Trophoblast cell (in vitro differentiated cells and primary cell): ENCODE data around the gene PPP6R2.

ENCODE experiments used
- DNase-seq, 2 donors: peaks; one replicate each; pipeline ENCODE4 v3.0.0-alpha.2; 2016
- H2AFZ ChIP-seq: 2 replicates; pipeline ENCODE4 v1.6.1; 2013; ENCODE audit warnings: low read length, moderate library complexity, mild to moderate bottlenecking; ENCODE audit not compliant: insufficient read depth, poor library complexity
- H2AK5ac ChIP-seq: 2 replicates; pipeline ENCODE4 v1.6.1; 2013; ENCODE audit warnings: mild to moderate bottlenecking, low read length
- H2BK120ac ChIP-seq: 2 replicates; pipeline ENCODE4 v1.6.1; 2013; ENCODE audit warnings: low read length, mild to moderate bottlenecking, moderate library complexity; ENCODE audit not compliant: insufficient read depth, poor library complexity
- H2BK12ac ChIP-seq: 2 replicates; pipeline ENCODE4 v1.6.1; 2013; ENCODE audit warnings: mild to moderate bottlenecking, low read length, moderate library complexity
- H2BK5ac ChIP-seq: 2 replicates; pipeline ENCODE4 v1.6.1; 2013; ENCODE audit warnings: low read length, low read depth, moderate library complexity, mild to moderate bottlenecking; ENCODE audit not compliant: poor library complexity
- H3K14ac ChIP-seq: 2 replicates; pipeline ENCODE4 v1.6.1; 2013; ENCODE audit warnings: mild to moderate bottlenecking, low read length
- H3K18ac ChIP-seq: 2 replicates; pipeline ENCODE4 v1.6.1; 2013; ENCODE audit warnings: mild to moderate bottlenecking, low read length
- H3K23ac ChIP-seq: 2 replicates; pipeline ENCODE4 v1.6.1; 2013; ENCODE audit warnings: low read length
- H3K27ac ChIP-seq: 2 replicates; pipeline ENCODE4 v1.5.1; 2013; ENCODE audit warnings: low read depth, mild to moderate bottlenecking, inconsistent platforms, low read length, moderate library complexity
- H3K27me3 ChIP-seq: 2 replicates; pipeline ENCODE4 v1.6.1; 2013; ENCODE audit warnings: inconsistent platforms, mild to moderate bottlenecking, low read length, moderate library complexity; ENCODE audit not compliant: insufficient read depth
- H3K36me3 ChIP-seq, 2 experiments: 1 replicate in 1 of 2; 2 replicates in 1 of 2; pipeline ENCODE4 v1.6.1; 2013; ENCODE audit warnings: low read length in 2 of 2, mild to moderate bottlenecking in 2 of 2, moderate library complexity in 1 of 2; ENCODE audit not compliant: insufficient read depth in 2 of 2, control insufficient read depth in 1 of 2
- H3K4ac ChIP-seq: 2 replicates; pipeline ENCODE4 v1.6.1; 2013; ENCODE audit warnings: low read depth, mild to moderate bottlenecking, low read length, moderate library complexity
- H3K4me1 ChIP-seq, 2 experiments: 1 replicate in 1 of 2; 2 replicates in 1 of 2; pipeline ENCODE4 v1.6.1; 2013; ENCODE audit warnings: low read length in 2 of 2, mild to moderate bottlenecking in 2 of 2, moderate library complexity in 1 of 2; ENCODE audit not compliant: insufficient read depth in 2 of 2, control insufficient read depth in 1 of 2
- H3K4me2 ChIP-seq: 2 replicates; pipeline ENCODE4 v1.6.1; 2013; ENCODE audit warnings: inconsistent platforms, mild to moderate bottlenecking, low read length, moderate library complexity
- H3K4me3 ChIP-seq: 2 replicates; pipeline ENCODE4 v1.5.1; 2013; ENCODE audit warnings: mild to moderate bottlenecking, low read depth, low read length, inconsistent platforms
- H3K79me1 ChIP-seq: one replicate; pipeline ENCODE4 v1.6.1; 2013; ENCODE audit warnings: low read length
- H3K79me2 ChIP-seq: 2 replicates; pipeline ENCODE4 v1.6.1; 2013; ENCODE audit warnings: low read length, mild to moderate bottlenecking; ENCODE audit not compliant: control insufficient read depth, insufficient read depth, poor library complexity
- H3K9ac ChIP-seq: 2 replicates; pipeline ENCODE4 v1.6.1; 2013; ENCODE audit warnings: mild to moderate bottlenecking, low read length
- H3K9me3 ChIP-seq: 2 replicates; pipeline ENCODE4 v1.6.1; 2013; ENCODE audit warnings: low read depth, mild to moderate bottlenecking, control low read depth, inconsistent platforms, low read length; ENCODE audit not compliant: insufficient read depth
- H4K12ac ChIP-seq: 2 replicates; pipeline ENCODE4 v1.6.1; 2013; ENCODE audit warnings: low read depth, mild to moderate bottlenecking, low read length, moderate library complexity
- H4K8ac ChIP-seq: 2 replicates; pipeline ENCODE4 v1.6.1; 2013; ENCODE audit warnings: low read depth, mild to moderate bottlenecking, low read length, moderate library complexity
- H4K91ac ChIP-seq: one replicate; pipeline ENCODE4 v1.6.1; 2013; ENCODE audit warnings: low read depth, mild to moderate bottlenecking, low read length, moderate library complexity
- WGBS: extraction: QIAGEN DNeasy Blood & Tissue Kit; methylation state at CpG from one replicate; pipeline ENCODE4 v1.1.7; 2013; ENCODE audit warnings: missing lambda C conversion rate; ENCODE audit not compliant: insufficient read length, insufficient coverage; ENCODE audit errors: extremely low coverage; 5-methylcytosine and 5-hydroxymethylcytosine counted together

PPP6R2 gene

DNA sequence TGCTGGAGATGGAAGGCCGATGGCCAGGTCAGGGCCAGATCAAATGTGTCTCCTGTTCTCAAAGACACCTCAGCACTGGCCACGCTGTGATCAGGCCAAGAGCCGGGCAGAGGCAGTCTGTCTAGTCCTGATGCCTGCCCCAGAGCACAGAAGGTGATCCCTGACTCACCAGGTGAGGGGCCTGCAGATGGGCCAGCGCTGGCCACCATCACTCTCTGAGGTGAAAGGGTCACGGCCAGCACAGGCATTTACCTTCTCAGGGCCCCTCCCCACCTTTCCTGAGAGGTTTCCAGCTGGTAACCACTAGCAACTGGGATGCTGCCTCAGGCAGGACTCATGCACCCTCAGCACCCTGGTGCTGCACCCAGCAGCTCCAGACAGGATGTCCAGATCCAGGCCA lies 128.8 kb downstream of the PPP6R2 start:
- Histone ChIP-seq H3K27me3 (no peaks in the 10 kb centered on the region), H3K4me3 (no peak overlapping the region), H2AFZ (no peak overlapping the region), H3K18ac (no peak overlapping the region), H2BK120ac (no peak overlapping the region), H3K9me3 (no peaks in the 10 kb centered on the region), H3K14ac (no peak overlapping the region), H3K36me3 (peaks cover 15 to 16% of the 10 kb centered on the region in 2 experiments), H3K79me2 (peaks cover 24% of the 10 kb centered on the region), H2AK5ac (no peak overlapping the region), H4K8ac (no peak overlapping the region), H3K4ac (no peak overlapping the region), H3K9ac (no peak overlapping the region), H4K91ac (no peak overlapping the region), H3K4me1 (peaks cover 27 to 36% of the 10 kb centered on the region in 2 experiments), H2BK5ac (no peak overlapping the region), H3K27ac (no peak overlapping the region), H2BK12ac (no peak overlapping the region), H3K23ac (no peak overlapping the region), H4K12ac (no peak overlapping the region), H3K79me1 (peaks cover 6% of the 10 kb centered on the region), H3K4me2 (no peak overlapping the region)
- WGBS = no CpG with 5 or more reads among the region's 5 CpGs
- peak; percentile 97 for DNase-seq

DNA sequence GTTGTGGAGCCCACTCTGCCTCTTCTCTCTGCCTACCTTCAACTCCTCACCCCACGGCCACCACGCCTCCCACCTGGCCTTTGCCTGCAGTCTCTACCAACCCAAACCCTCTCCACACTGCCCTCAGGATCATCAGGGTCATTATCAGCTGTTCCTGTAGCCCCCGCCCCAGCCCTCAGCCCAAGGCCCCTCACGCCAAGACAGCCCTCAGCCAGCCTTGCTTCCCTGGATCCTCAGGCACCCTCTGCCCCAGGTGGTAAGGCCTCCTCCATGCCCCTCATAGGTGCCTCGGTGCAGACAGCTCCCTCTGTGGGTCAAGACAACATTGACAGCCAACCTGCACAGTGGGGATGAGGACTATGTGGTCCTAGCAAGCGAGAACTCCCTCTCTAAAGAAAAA lies 130.0 kb downstream of the PPP6R2 start:
- Histone ChIP-seq H3K79me2 (peaks cover 24% of the 10 kb centered on the region), H3K9ac (no peak overlapping the region), H3K4me2 (no peak overlapping the region), H2AK5ac (no peak overlapping the region), H4K8ac (no peak overlapping the region), H2BK120ac (no peak overlapping the region), H2BK12ac (no peak overlapping the region), H3K79me1 (peaks cover 6% of the 10 kb centered on the region), H3K4ac (peak overlapping the region; percentile 63), H3K27me3 (no peaks in the 10 kb centered on the region), H3K14ac (no peak overlapping the region), H3K4me1 (peaks cover 28 to 36% of the 10 kb centered on the region in 2 experiments), H3K27ac (no peak overlapping the region), H3K4me3 (no peak overlapping the region), H4K12ac (no peak overlapping the region), H3K23ac (no peak overlapping the region), H2AFZ (no peak overlapping the region), H3K18ac (peak overlapping the region; percentile 24), H2BK5ac (no peak overlapping the region), H3K36me3 (peaks cover 5 to 6% of the 10 kb centered on the region in 2 experiments), H3K9me3 (no peaks in the 10 kb centered on the region), H4K91ac (no peak overlapping the region)
- DNase-seq = peak in 1 of 2 donors; percentile 67
- no CpG with 5 or more reads among the region's 6 CpGs for WGBS

GRCh38 chr22:50473855-50474671 lies 130.9 kb downstream of the PPP6R2 start:
- H2BK5ac ChIP-seq = no peak overlapping the region
- no peaks in the 10 kb centered on the region for H3K9me3 ChIP-seq
- H3K36me3 ChIP-seq = peaks cover 3 to 4% of the 10 kb centered on the region in 2 experiments
- peak overlapping the region; percentile 63 for H3K4ac ChIP-seq
- no peaks in the 10 kb centered on the region for H3K27me3 ChIP-seq
- H3K4me2 ChIP-seq = peak overlapping the region; percentile 80
- H4K8ac ChIP-seq = no peak overlapping the region
- peaks cover 28 to 36% of the 10 kb centered on the region in 2 experiments for H3K4me1 ChIP-seq
- H3K79me2 ChIP-seq = peaks cover 24% of the 10 kb centered on the region
- no CpG with 5 or more reads among the region's 62 CpGs for WGBS
- H4K12ac ChIP-seq = no peak overlapping the region
- no peak overlapping the region for H2AK5ac ChIP-seq
- peak overlapping the region; percentile 21 for H3K18ac ChIP-seq
- H2AFZ ChIP-seq = no peak overlapping the region
- H3K23ac ChIP-seq = no peak overlapping the region
- peak overlapping the region; percentile 55 for H3K9ac ChIP-seq
- no peak overlapping the region for H2BK120ac ChIP-seq
- peak overlapping the region; percentile 89 for H3K4me3 ChIP-seq
- peak in 1 of 2 donors; percentile 59 for DNase-seq
- H2BK12ac ChIP-seq = no peak overlapping the region
- H4K91ac ChIP-seq = no peak overlapping the region
- H3K14ac ChIP-seq = no peak overlapping the region
- no peak overlapping the region for H3K27ac ChIP-seq
- peaks cover 6% of the 10 kb centered on the region for H3K79me1 ChIP-seq

- Histone ChIP-seq H2AFZ (peak within 1 kb of the TSS; percentile 74), H3K27ac (no peak within 1 kb of the TSS), H3K14ac (peak within 1 kb of the TSS; percentile 93), H3K4me2 (peak within 1 kb of the TSS; percentile 82), H3K79me1 (peaks cover 6% of the 10 kb centered on the region), H4K8ac (peak within 1 kb of the TSS; percentile 81), H2BK12ac (peak within 1 kb of the TSS; percentile 42), H3K4me3 (peak within 1 kb of the TSS; percentile 89), H3K36me3 (peaks cover 3 to 4% of the 10 kb centered on the region in 2 experiments), H3K18ac (peak within 1 kb of the TSS; percentile 80), H3K23ac (no peak within 1 kb of the TSS), H2BK5ac (peak within 1 kb of the TSS; percentile 36), H3K27me3 (peaks cover 1% of the 10 kb centered on the region), H3K79me2 (peaks cover 24% of the 10 kb centered on the region), H4K12ac (peak within 1 kb of the TSS; percentile 83), H3K9ac (peak within 1 kb of the TSS; percentile 94), H2BK120ac (peak within 1 kb of the TSS; percentile 53), H3K4ac (peak within 1 kb of the TSS; percentile 66), H3K4me1 (peaks cover 28 to 34% of the 10 kb centered on the region in 2 experiments), H4K91ac (peak within 1 kb of the TSS; percentile 75), H2AK5ac (peak within 1 kb of the TSS; percentile 83), H3K9me3 (peaks cover 3% of the 10 kb centered on the region)
- DNase-seq = peak; percentile 95 to 98
- no CpG with 5 or more reads among the region's 97 CpGs for WGBS
These were observed 131.9 kb downstream of the PPP6R2 start, which contains the start of gene SBF1 for GRCh38 chr22:50474710-50475651. TSS of gene SBF1 (minus strand) at chr22:50475035. CDS start at chr22:50474840, 195 bp downstream.
